Measurements from ENCODE around the gene TPRN. TPM values are rescaled to one million over a fixed set of nuclear protein-coding genes. Genes with fewer than 3 reads are reported as not detected.

The TPRN gene
- total and polyA plus RNA-seq, 2 of the 4 experiments (the other 2 are of a cell fraction): 1.8 to 5.3 TPM

DNA sequence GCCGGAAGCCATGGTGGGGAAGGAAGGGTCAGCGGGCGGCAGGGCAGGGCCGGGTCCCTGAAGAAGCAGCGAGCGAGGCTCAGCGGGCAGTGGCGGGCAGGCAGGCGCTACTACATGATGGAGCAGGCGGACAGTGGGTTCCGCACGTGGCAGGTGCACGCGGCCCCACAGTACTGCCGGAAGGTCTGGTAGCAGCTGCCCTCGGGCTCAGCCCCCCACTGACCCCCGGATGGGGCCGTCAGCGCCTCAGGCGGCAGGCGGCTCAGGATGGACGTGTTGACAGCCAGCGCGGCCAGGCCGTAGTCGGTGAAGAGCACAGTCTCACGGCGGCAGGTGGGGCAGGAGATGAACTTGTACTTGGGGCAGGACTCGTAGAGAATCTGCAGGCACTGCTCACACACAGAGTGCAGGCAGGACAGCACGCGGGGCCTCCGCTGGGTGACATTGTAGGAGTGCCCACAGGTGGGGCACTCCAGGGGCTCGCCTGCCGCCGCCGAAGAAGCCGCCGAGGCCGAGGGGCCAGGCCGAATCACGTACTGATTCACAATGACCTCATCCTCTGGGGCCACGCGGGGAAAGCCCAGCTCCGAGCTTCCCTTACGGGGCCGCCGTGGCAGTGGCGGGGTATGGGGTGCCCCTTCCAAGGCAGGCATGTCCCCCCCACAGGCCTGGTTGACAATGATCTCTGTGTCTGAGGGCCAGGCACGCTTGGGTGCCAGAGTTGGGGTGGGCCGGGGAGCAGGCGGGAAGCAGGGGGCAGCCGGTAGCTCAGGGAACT is 20.0 kb upstream of the TPRN start:
- 82% methylated on average over 37 of the region's 52 CpGs; no CpG with 5 or more reads in 1 of the 2 experiments for WGBS, 2 experiments (ENCODE audit: extremely low coverage in 2 of 2, insufficient read length in 1 of 2)
- BruUV-seq (replicated peaks): no TSS peak
- peaks cover 0 to 4% of the 10 kb centered on the region in 2 experiments; a peak in 1 of 4 replicates for H3K79me1 ChIP-seq (ENCODE audit: low read depth in 1 of 2, low read length in 2 of 2)
- no peak overlapping the region for H2BK5ac ChIP-seq (ENCODE audit: low read depth, low read length, poor library complexity, severe bottlenecking)
- peaks cover 17% of the 10 kb centered on the region for H3K4me1 ChIP-seq (ENCODE audit: control insufficient read depth, insufficient read depth, low read length)
- intact Hi-C loops (cut with micrococcal nuclease): no loop called here
- ChIA-PET CTCF (no interaction called here), POLR2A (ENCODE audit: unreplicated experiment) (interaction anchor here (0.5 kb wide), 1 partner anchor 12 kb away, joined by 4 read pairs; no protein-coding TSS in a partner anchor)
- H2BK20ac ChIP-seq (ENCODE audit: low read depth, low read length): no peak overlapping the region
- no peak overlapping the region for H3K9ac ChIP-seq (ENCODE audit: low read depth, low read length)
- no peak overlapping the region for H3K27ac ChIP-seq (ENCODE audit: insufficient read depth, low read length)
- H4K20me1 ChIP-seq (ENCODE audit: insufficient read depth, low read length): no peaks in the 10 kb centered on the region
- H2AK5ac ChIP-seq (ENCODE audit: low read depth, low read length): no peak overlapping the region
- H3K4ac ChIP-seq (ENCODE audit: low read depth, low read length): no peak overlapping the region
- peak overlapping the region; percentile 55 for H2AK9ac ChIP-seq (replicated peaks; ENCODE audit: low read depth, low read length, poor library complexity)
- peaks cover 12% of the 10 kb centered on the region for H3K36me3 ChIP-seq (ENCODE audit: control insufficient read depth, insufficient read depth, low read length)
- H3K23ac ChIP-seq (ENCODE audit: low read depth, low read length): no peak overlapping the region
- no peak overlapping the region for H3K4me2 ChIP-seq (ENCODE audit: low read depth, low read length)
- no peak overlapping the region for H4K5ac ChIP-seq (ENCODE audit: low read depth, low read length)
- no peak overlapping the region for H4K8ac ChIP-seq (ENCODE audit: low read depth in 2 of 2, low read length in 2 of 2)
- no peak for TF ChIP-seq SMC3 (IDR thresholded peaks at IDR 0.05; ENCODE audit: low read depth, low read length)
- no peak for TF ChIP-seq MAFK (IDR thresholded peaks at IDR 0.05; ENCODE audit: low read depth, low read length)
- TF ChIP-seq POLR2A (IDR thresholded peaks at IDR 0.05; ENCODE audit: low read depth, low read length): no peak
- TF ChIP-seq, protein P1, sequence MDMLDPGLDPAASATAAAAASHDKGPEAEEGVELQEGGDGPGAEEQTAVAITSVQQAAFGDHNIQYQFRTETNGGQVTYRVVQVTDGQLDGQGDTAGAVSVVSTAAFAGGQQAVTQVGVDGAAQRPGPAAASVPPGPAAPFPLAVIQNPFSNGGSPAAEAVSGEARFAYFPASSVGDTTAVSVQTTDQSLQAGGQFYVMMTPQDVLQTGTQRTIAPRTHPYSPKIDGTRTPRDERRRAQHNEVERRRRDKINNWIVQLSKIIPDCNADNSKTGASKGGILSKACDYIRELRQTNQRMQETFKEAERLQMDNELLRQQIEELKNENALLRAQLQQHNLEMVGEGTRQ (IDR thresholded peaks at IDR 0.05; ENCODE audit: low read depth, low read length): no peak
- no peak for TF ChIP-seq FOS (IDR thresholded peaks at IDR 0.05; ENCODE audit: low read depth, low read length)
- no peak for TF ChIP-seq MAZ (IDR thresholded peaks at IDR 0.05; ENCODE audit: borderline replicate concordance, low read depth, low read length)
- no peak for ATAC-seq (ENCODE audit: low read depth)
- no peak overlapping the region for H3K14ac ChIP-seq (replicated peaks; ENCODE audit: low read depth, low read length)
- no peak overlapping the region for H2BK15ac ChIP-seq (ENCODE audit: low read depth, low read length)
- H3K18ac ChIP-seq (ENCODE audit: low read depth, low read length): no peak overlapping the region
- peaks cover 3% of the 10 kb centered on the region; the same call in 1 of the 2 replicates for H3K9me1 ChIP-seq (ENCODE audit: insufficient read depth, low read length)
- H3K56ac ChIP-seq (ENCODE audit: extremely low read depth, insufficient read depth, low read length): no peak overlapping the region
- DNase-seq: no peak
- in situ Hi-C loops (cut with MboI; ENCODE audit: low sequenced_read_pairs): no loop called here
- no peaks in the 10 kb centered on the region for H3K27me3 ChIP-seq (ENCODE audit: control insufficient read depth, insufficient read depth, low read length)
- H3K9me3 ChIP-seq (ENCODE audit: control insufficient read depth, insufficient read depth, low read length): no peaks in the 10 kb centered on the region
- no peak overlapping the region for H3K4me3 ChIP-seq (ENCODE audit: insufficient read depth, low read depth, low read length)
- H2AFZ ChIP-seq (replicated peaks; ENCODE audit: low read length, poor library complexity): no peak overlapping the region
- no peak overlapping the region for H4K91ac ChIP-seq (ENCODE audit: insufficient read depth, low read depth, low read length)
- dilution Hi-C loops (cut with HindIII; ENCODE audit: low sequenced_read_pairs, unreplicated experiment): no loop called here
- no peak overlapping the region for H2BK120ac ChIP-seq (ENCODE audit: low read depth, low read length)
